Brain microvascular endothelial cell (primary cell): ENCODE results near the gene MSI1.

Experiments
- DNase-seq: peaks from one replicate; pipeline ENCODE4 v3.0.0-alpha.2; 2020
- H3K27ac ChIP-seq: fragments of 250-450 bp; sonication (Bioruptor Pico); 2 replicates; pipeline ENCODE4 v1.5.1; 2020; ENCODE audit warnings: mild to moderate bottlenecking, moderate library complexity
- H3K27me3 ChIP-seq: fragments of 250-450 bp; sonication (Bioruptor Pico); replicated peaks from 2 replicates; pipeline ENCODE4 v1.5.1; 2020; ENCODE audit warnings: mild to moderate bottlenecking
- H3K36me3 ChIP-seq: fragments of 250-450 bp; sonication (Bioruptor Pico); replicated peaks from 2 replicates; pipeline ENCODE4 v1.5.1; 2020; ENCODE audit warnings: mild to moderate bottlenecking
- H3K4me3 ChIP-seq: 2 replicates; pipeline ENCODE4 v1.5.1; 2011; ENCODE audit warnings: low read depth, mild to moderate bottlenecking, control low read depth, low read length, moderate library complexity
- CTCF ChIP-seq: IDR thresholded peaks from 2 replicates; pipeline ENCODE4 v1.5.1; 2011; ENCODE audit warnings: low read depth, mild to moderate bottlenecking, moderate library complexity, low read length, control low read depth, inconsistent platforms; ENCODE audit errors: missing control alignments
- in situ Hi-C: cut with HindIII; loops from 2 replicates; pipeline ENCODE4 v1.10.0; 2017; ENCODE audit warnings: low sequenced_read_pairs, low pct_ligation_motif_present

Gene MSI1

GRCh38 chr12:120331390-120331789 is 37.6 kb downstream of the MSI1 start:
- no peak overlapping the region for H3K4me3 ChIP-seq
- H3K27ac ChIP-seq: no peak overlapping the region
- no peak for TF ChIP-seq CTCF
- H3K36me3 ChIP-seq: no peaks in the 10 kb centered on the region
- in situ Hi-C loops: no loop called here
- no peak for DNase-seq
- no peaks in the 10 kb centered on the region for H3K27me3 ChIP-seq

- Histone ChIP-seq H3K4me3 (no peak overlapping the region), H3K27me3 (no peaks in the 10 kb centered on the region), H3K27ac (no peak overlapping the region), H3K36me3 (no peaks in the 10 kb centered on the region)
- no peak for TF ChIP-seq CTCF
- no peak for DNase-seq
- in situ Hi-C loops: no loop called here
Measured at GRCh38 chr12:120328228-120328627, 40.7 kb downstream of the MSI1 start.

- no peak within 1 kb of the TSS for H3K4me3 ChIP-seq
- no peak for TF ChIP-seq CTCF
- H3K27ac ChIP-seq: no peak within 1 kb of the TSS
- DNase-seq: no peak
- in situ Hi-C loops: no loop called here
- H3K36me3 ChIP-seq: no peaks in the 10 kb centered on the region
- H3K27me3 ChIP-seq: no peaks in the 10 kb centered on the region
Measured at GRCh38 chr12:120327593-120327992, 41.4 kb downstream of the MSI1 start, which contains the start of gene PLA2G1B. Gene PLA2G1B (minus strand): TSS chr12:120327779. CDS start chr12:120327753, 26 bp downstream.

- no peak for DNase-seq
- no peak for TF ChIP-seq CTCF
- in situ Hi-C loops: no loop called here
- Histone ChIP-seq H3K36me3 (no peaks in the 10 kb centered on the region), H3K4me3 (no peak overlapping the region), H3K27me3 (no peaks in the 10 kb centered on the region), H3K27ac (no peak overlapping the region)
Measured at GRCh38 chr12:120324841-120325417, 44.0 kb downstream of the MSI1 start.

- Histone ChIP-seq H3K27me3 (no peaks in the 10 kb centered on the region), H3K4me3 (no peak overlapping the region), H3K36me3 (no peaks in the 10 kb centered on the region), H3K27ac (no peak overlapping the region)
- TF ChIP-seq CTCF: no peak
- DNase-seq: no peak
- in situ Hi-C loops: no loop called here
Measured at GRCh38 chr12:120323772-120324171, 45.2 kb downstream of the MSI1 start.
